ELF-1 (cell line): ENCODE data around the gene ZNF124.

ENCODE experiments used
- DNase-seq: peaks from one replicate; pipeline ENCODE4 v3.0.0-alpha.2; 2016; ENCODE audit warnings: low read depth, low spot score

The ZNF124 gene

DNA sequence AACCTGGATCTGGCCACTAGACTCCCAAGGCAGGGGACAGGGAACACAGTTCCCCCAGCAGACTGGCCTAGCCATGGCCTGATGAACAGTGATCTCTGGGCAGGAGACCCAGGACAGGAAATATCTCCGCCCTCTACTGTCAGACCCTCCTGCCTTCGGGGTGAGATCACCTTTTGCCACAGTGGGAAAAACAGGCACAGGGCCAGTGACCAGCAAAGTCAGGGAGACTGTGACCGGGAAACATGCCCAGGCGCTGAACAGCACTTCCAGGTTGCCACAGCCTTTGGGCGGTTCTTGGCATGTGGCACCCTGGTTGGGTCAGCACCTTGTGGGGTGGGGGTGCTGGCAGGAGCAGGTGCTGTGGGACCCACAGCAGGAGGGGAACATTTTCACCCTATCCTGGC, 58.7 kb downstream of the ZNF124 start:
- DNase-seq, result no peak

DNA sequence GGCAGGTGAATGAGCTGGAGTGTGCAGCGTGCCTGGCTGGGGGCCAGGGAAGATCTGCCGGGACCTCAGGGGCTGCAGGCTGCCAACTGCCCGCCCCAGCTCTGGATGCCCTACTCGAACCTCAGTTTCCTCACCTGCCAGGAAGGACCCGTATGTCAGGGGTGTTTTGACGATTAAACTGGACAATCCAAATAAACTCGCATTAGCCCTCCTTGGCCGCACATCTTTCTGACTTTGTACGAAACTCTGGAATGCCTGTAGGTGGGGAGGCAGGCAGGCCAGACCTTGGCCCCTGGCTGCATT, 59.4 kb downstream of the ZNF124 start:
- no peak for DNase-seq

- peak; percentile 66 for DNase-seq
These were observed 59.9 kb downstream of the ZNF124 start for GRCh38 chr1:247111700-247112478.

GRCh38 chr1:247111259-247111699, 60.5 kb downstream of the ZNF124 start:
- no peak for DNase-seq

GRCh38 chr1:247110627-247111258, 61.1 kb downstream of the ZNF124 start:
- no peak for DNase-seq

GRCh38 chr1:247107694-247108093, 64.1 kb downstream of the ZNF124 start:
- no peak for DNase-seq

- no peak for DNase-seq
These were observed 65.9 kb downstream of the ZNF124 start for GRCh38 chr1:247105966-247106365.
